Measurements from ENCODE around the gene RPS6KB2.
"Not testable (repeated sequence)": the region's sequence is repeated elsewhere in the genome, so short reads cannot be mapped to it uniquely, and the experiment has no call there.

RPS6KB2 gene

DNA sequence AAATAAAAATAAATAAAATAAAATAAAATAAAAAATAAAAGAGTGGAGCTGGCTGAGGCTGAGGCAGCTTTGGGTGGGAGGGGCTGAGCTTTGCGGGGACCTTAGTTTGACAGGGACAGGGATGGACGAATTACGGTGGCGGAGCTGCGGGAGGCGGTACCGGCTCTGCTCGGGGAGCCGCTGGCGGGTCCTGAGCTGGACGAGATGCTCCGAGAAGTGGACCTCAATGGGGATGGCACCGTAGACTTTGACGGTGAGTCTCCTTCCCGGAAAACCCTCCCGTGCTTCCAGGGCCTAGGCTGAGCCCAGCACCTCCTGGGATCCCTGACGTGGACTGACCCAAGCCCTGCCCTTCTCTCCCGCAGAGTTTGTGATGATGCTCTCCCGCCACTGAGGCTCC, 30.0 kb downstream of the RPS6KB2 start:
- Histone ChIP-seq H3K9ac (ENCODE audit: low read length) (no peak overlapping the region), H3K4me1 (ENCODE audit: insufficient read depth, low read length) (no peaks in the 10 kb centered on the region), H3K9me3 (ENCODE audit: low read length) (no peaks in the 10 kb centered on the region), H3K4me3 (ENCODE audit: low read depth in 1 of 2, low read length in 2 of 2) (no peak overlapping the region), H3K27me3 (ENCODE audit: control insufficient read depth in 1 of 2, insufficient read depth in 2 of 2, low read length in 2 of 2) (no peaks in the 10 kb centered on the region), H3K27ac (ENCODE audit: low read depth, low read length) (no peak overlapping the region), H3K36me3 (ENCODE audit: insufficient read depth, low read length) (no peaks in the 10 kb centered on the region)

DNA sequence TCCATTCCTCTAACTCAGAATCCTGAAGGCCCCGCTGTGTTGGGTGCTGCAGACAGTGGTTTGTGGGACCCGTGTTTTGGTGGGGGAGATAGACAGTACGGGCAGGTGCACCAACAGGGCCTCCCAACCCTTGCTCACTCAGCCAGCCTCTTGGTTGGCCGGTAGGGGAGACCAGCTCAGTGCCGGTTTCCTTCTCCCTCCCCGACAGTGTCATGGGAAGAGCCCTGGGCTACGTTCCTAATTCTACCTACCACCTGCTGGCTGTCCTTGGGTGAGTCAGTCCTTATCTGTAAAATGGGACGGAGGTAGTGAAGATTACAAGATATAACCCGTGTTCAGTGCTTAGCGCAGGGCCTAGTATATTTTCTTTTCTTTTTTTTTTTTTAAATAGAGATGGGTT, 34.9 kb downstream of the RPS6KB2 start:
- no peaks in the 10 kb centered on the region for H3K36me3 ChIP-seq (ENCODE audit: insufficient read depth, low read length)
- no peaks in the 10 kb centered on the region for H3K27me3 ChIP-seq (ENCODE audit: control insufficient read depth in 1 of 2, insufficient read depth in 2 of 2, low read length in 2 of 2)
- H3K4me1 ChIP-seq (ENCODE audit: insufficient read depth, low read length) = peaks cover 31% of the 10 kb centered on the region
- H3K4me3 ChIP-seq (ENCODE audit: low read depth in 1 of 2, low read length in 2 of 2) = no peak overlapping the region
- H3K9me3 ChIP-seq (ENCODE audit: low read length) = no peaks in the 10 kb centered on the region
- no peak overlapping the region for H3K9ac ChIP-seq (ENCODE audit: low read length)
- no peak overlapping the region for H3K27ac ChIP-seq (ENCODE audit: low read depth, low read length)

DNA sequence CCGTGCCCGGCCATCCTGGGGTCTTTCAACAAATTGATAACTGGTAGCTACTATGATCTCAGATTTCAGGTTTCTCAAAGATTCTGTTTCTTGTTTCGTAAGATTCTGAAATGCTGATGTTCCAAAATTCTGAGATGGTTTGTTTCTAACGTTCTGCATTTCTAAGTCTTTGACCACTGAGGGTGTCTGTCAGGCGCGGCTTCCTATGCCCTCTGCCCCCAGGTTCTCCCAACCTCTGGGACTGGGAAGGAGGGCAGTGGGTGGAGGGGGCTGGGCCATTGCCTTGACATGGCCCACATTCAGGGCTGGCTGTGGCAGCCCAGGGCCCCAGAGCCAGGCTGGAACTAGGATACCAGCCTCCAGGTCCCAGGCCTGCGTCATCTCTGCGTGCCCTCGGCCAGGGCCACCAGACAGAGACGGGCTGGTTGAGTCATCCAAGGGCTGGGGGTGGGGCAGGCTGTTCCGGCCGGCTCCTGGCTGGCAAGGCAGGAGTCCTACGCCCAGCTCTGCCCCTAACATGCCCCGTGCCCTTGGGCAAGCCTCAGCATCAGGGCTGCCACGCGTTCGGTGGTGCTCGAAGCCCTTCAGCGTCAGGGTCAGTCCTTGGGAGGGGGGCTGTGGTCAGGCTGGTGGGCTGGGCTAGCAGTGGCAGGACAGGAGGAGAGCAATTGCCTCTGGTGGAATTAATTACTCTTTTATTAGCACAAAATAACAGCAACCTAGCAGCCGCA, 35.6 kb downstream of the RPS6KB2 start:
- Histone ChIP-seq H3K36me3 (ENCODE audit: insufficient read depth, low read length) (no peaks in the 10 kb centered on the region), H3K9ac (ENCODE audit: low read length) (peak overlapping the region; percentile 76), H3K4me3 (ENCODE audit: low read depth in 1 of 2, low read length in 2 of 2) (peak overlapping the region; percentile 34 to 74), H3K27ac (ENCODE audit: low read depth, low read length) (peak overlapping the region; percentile 84), H3K4me1 (ENCODE audit: insufficient read depth, low read length) (peaks cover 33% of the 10 kb centered on the region), H3K9me3 (ENCODE audit: low read length) (no peaks in the 10 kb centered on the region), H3K27me3 (ENCODE audit: control insufficient read depth in 1 of 2, insufficient read depth in 2 of 2, low read length in 2 of 2) (no peaks in the 10 kb centered on the region)

DNA sequence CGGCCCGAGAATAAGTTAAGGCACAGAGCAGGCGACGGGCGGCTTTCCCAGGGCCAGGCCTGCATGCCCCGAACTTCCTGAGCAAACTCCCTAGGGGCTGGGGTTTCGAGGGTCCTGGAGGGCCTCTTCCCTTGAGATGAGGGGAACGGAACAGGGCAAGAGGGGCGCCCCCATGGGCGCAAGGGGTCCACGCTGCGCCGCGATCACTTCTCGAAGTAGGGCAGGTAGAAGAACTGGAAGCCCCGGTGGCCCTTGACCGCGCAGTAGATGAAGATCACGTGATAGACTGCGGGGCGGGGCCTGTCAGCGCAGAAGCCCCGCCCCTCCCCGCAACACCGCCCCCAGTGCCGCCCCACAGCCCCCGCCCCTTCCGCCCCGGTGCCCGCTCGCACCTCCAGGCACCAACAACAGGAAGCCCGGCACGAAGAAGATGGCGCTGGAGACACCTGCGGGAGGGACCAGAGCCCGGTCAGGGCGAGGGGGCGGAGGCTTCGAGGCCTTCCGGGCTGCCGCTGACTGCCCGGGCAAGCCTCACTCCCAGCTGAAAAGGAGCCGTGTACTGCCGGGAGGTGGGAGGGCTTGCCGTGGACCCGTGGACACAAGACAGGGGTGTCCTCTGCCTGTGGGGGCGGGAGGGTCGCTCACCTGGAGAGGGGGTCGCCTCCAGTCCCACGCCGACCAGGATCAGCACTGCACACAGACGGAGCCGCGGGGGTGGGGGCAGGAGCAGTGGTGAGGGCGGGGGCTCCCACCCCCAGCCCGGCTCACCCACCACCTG, 36.3 kb downstream of the RPS6KB2 start:
- Histone ChIP-seq H3K27ac (ENCODE audit: low read depth, low read length) (peak overlapping the region; percentile 84), H3K27me3 (ENCODE audit: control insufficient read depth in 1 of 2, insufficient read depth in 2 of 2, low read length in 2 of 2) (no peaks in the 10 kb centered on the region), H3K4me3 (ENCODE audit: low read depth in 1 of 2, low read length in 2 of 2) (peak overlapping the region; percentile 38 to 74), H3K9me3 (ENCODE audit: low read length) (no peaks in the 10 kb centered on the region), H3K36me3 (ENCODE audit: insufficient read depth, low read length) (no peaks in the 10 kb centered on the region), H3K4me1 (ENCODE audit: insufficient read depth, low read length) (peaks cover 33% of the 10 kb centered on the region), H3K9ac (ENCODE audit: low read length) (peak overlapping the region; percentile 80)

DNA sequence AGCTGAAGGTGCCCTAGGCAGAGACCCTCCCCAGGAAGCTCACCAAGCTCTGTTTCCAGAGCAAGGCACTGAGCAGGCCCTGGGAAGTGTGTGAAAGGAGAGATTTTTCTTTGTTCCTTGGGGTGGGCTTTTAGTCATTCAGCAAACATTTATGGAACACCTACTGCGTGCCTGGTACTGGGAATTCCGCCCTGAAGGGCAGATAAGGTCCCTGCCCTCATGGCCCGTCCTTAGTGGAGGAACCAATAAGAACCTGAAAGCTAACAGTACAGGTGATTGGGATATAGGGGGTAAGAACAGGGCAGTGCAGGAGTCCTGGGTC, 36.9 kb downstream of the RPS6KB2 start:
- Histone ChIP-seq H3K9ac (ENCODE audit: low read length) (peak overlapping the region; percentile 80), H3K9me3 (ENCODE audit: low read length) (no peaks in the 10 kb centered on the region), H3K4me1 (ENCODE audit: insufficient read depth, low read length) (peaks cover 33% of the 10 kb centered on the region)

DNA sequence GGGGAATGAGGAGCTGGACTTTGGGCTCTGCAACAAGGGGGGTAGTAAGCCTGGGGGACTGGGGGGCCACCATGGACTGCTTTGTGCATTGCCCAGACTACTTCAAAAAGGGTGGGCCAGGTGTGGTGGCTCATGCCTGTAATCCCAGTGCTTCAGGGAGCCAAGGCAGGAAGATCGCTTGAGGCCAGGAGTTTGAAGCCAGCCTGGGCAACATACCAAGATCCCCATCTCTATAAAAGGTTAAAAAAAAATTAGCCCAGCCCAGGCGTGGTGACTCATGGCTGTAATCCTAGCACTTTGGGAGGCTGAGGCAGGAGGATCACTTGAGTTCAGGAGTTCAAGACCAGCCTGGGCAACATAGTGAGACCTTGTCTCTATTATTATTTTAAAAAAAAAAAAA, 37.2 kb downstream of the RPS6KB2 start:
- not testable (repeated sequence) for H3K36me3 ChIP-seq (ENCODE audit: insufficient read depth, low read length); H3K9me3 ChIP-seq (ENCODE audit: low read length); H3K27me3 ChIP-seq (ENCODE audit: control insufficient read depth in 1 of 2, insufficient read depth in 2 of 2, low read length in 2 of 2); H3K9ac ChIP-seq (ENCODE audit: low read length)
- Histone ChIP-seq H3K4me1 (ENCODE audit: insufficient read depth, low read length) (peaks cover 33% of the 10 kb centered on the region), H3K27ac (ENCODE audit: low read depth, low read length) (peak overlapping the region; percentile 84), H3K4me3 (ENCODE audit: low read depth in 1 of 2, low read length in 2 of 2) (peak overlapping the region in 1 of 2 donors; percentile 74)

More for the DNA sequence above, 36.9 kb downstream of the RPS6KB2 start:
- no peaks in the 10 kb centered on the region for H3K27me3 ChIP-seq (ENCODE audit: control insufficient read depth in 1 of 2, insufficient read depth in 2 of 2, low read length in 2 of 2)
- no peaks in the 10 kb centered on the region for H3K36me3 ChIP-seq (ENCODE audit: insufficient read depth, low read length)
- H3K27ac ChIP-seq (ENCODE audit: low read depth, low read length) = peak overlapping the region; percentile 84
- peak overlapping the region; percentile 38 to 74 for H3K4me3 ChIP-seq (ENCODE audit: low read depth in 1 of 2, low read length in 2 of 2)

DNA sequence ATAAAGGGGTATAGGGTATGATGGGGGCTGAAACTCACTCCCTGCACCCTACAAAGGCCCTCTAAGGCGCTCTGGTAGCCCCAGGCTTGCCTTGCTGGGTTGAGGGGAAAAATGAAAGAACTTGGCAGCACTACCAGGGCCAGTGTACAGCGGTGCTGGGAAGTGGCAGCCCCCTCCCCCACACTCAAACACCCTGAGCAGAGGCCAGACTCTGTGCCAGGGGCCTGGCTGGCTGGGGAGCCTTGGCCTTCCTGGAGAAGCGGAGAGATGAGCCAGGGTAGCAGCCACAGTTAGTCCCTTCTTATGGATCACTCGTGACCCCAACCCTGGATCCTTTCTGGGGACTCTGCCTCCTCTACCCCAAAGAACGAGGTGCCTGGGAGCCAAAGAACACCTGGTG, 38.1 kb downstream of the RPS6KB2 start:
- Histone ChIP-seq H3K4me1 (ENCODE audit: insufficient read depth, low read length) (peaks cover 33% of the 10 kb centered on the region), H3K4me3 (ENCODE audit: low read depth in 1 of 2, low read length in 2 of 2) (no peak overlapping the region), H3K27ac (ENCODE audit: low read depth, low read length) (no peak overlapping the region), H3K36me3 (ENCODE audit: insufficient read depth, low read length) (no peaks in the 10 kb centered on the region), H3K9me3 (ENCODE audit: low read length) (no peaks in the 10 kb centered on the region), H3K9ac (ENCODE audit: low read length) (no peak overlapping the region), H3K27me3 (ENCODE audit: control insufficient read depth in 1 of 2, insufficient read depth in 2 of 2, low read length in 2 of 2) (no peaks in the 10 kb centered on the region)

DNA sequence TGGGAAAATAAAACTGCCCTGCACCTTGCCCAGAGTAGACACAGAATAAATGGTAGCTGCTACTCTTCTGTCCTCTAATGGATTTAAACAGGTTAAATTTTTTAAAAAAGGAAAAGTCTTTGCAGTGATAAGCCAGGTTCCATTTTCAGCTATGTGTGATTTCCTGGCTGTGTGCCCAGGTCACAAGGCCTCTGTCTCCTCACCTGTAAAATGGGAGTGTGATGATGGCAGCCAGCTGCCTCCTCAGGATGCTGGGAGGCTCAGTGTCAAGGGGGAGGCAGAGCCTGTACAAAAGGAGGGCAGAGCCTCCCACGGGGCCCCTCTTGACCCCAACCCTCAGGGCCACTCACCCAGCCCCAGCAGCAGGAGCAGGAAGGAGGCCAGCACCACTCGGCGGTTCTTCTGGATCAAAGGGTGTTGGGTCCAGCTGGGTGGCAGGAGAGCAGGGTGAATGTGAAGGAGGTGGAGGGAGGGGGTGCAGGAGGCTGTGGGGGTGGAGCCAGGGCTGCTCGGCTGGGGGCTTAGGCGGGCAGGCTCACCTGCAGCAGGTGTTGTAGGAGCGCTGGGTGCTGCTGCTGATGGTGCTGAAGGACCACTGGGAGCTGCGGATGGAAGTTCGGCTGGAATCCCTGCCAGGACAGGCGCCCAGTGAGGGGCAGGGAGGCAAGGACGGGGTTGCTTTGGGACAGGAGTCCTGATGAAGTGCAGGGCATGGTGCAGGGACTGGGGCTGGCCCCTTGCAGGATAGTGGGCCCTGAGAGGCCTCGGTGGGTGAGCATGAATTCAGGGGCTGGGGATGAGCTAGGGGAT, 38.9 kb downstream of the RPS6KB2 start:
- H3K9ac ChIP-seq (ENCODE audit: low read length) = no peak overlapping the region
- no peak overlapping the region for H3K27ac ChIP-seq (ENCODE audit: low read depth, low read length)
- H3K36me3 ChIP-seq (ENCODE audit: insufficient read depth, low read length) = no peaks in the 10 kb centered on the region
- H3K4me3 ChIP-seq (ENCODE audit: low read depth in 1 of 2, low read length in 2 of 2) = no peak overlapping the region
- H3K27me3 ChIP-seq (ENCODE audit: control insufficient read depth in 1 of 2, insufficient read depth in 2 of 2, low read length in 2 of 2) = no peaks in the 10 kb centered on the region
- H3K4me1 ChIP-seq (ENCODE audit: insufficient read depth, low read length) = peaks cover 33% of the 10 kb centered on the region
- H3K9me3 ChIP-seq (ENCODE audit: low read length) = no peaks in the 10 kb centered on the region

DNA sequence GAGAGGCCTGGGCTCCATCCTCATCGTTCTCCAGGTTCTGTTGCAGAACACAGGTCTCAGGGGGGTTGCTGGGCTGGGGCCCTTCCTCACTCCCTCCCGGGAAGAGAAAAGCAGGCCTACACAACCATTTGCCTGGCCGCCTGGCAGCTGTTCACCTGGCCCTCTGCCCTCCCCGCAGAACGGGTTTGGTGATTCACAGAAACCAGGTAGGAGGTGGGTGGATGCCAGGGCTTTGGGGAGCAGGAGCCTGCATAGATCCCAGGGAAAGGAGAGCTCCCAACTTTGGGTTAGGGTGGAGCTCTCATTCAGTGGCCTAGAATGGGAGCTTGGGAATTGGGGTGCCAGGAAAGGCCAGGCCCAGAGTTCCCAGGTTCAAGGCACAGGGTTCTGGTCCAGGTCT, 39.8 kb downstream of the RPS6KB2 start:
- peak overlapping the region; percentile 68 to 85 for H3K4me3 ChIP-seq (ENCODE audit: low read depth in 1 of 2, low read length in 2 of 2)
- H3K27ac ChIP-seq (ENCODE audit: low read depth, low read length) = peak overlapping the region; percentile 99
- peak overlapping the region; percentile 68 for H3K9ac ChIP-seq (ENCODE audit: low read length)
- H3K9me3 ChIP-seq (ENCODE audit: low read length) = no peaks in the 10 kb centered on the region
- no peaks in the 10 kb centered on the region for H3K27me3 ChIP-seq (ENCODE audit: control insufficient read depth in 1 of 2, insufficient read depth in 2 of 2, low read length in 2 of 2)
- H3K4me1 ChIP-seq (ENCODE audit: insufficient read depth, low read length) = peaks cover 33% of the 10 kb centered on the region
- H3K36me3 ChIP-seq (ENCODE audit: insufficient read depth, low read length) = no peaks in the 10 kb centered on the region

DNA sequence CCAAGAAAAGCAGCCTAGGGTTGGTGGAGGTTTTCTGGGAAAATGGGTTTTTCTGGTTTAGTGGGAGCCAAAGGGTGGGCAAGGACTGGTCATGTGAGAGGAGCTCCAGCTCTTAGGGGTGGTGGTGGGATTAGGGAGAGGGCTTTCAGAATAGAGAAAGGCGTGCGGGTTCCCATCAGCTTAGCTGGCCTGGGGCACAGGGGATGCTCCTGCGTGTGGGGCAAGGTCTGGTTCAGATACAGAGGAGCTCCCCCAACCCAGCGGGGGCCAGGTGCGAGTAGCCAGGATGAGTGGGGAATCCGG, 40.1 kb downstream of the RPS6KB2 start:
- Histone ChIP-seq H3K9me3 (ENCODE audit: low read length) (no peaks in the 10 kb centered on the region), H3K36me3 (ENCODE audit: insufficient read depth, low read length) (no peaks in the 10 kb centered on the region), H3K9ac (ENCODE audit: low read length) (peak overlapping the region; percentile 68), H3K27ac (ENCODE audit: low read depth, low read length) (peak overlapping the region; percentile 99), H3K27me3 (ENCODE audit: control insufficient read depth in 1 of 2, insufficient read depth in 2 of 2, low read length in 2 of 2) (no peaks in the 10 kb centered on the region), H3K4me1 (ENCODE audit: insufficient read depth, low read length) (peaks cover 33% of the 10 kb centered on the region), H3K4me3 (ENCODE audit: low read depth in 1 of 2, low read length in 2 of 2) (peak overlapping the region; percentile 68 to 85)

DNA sequence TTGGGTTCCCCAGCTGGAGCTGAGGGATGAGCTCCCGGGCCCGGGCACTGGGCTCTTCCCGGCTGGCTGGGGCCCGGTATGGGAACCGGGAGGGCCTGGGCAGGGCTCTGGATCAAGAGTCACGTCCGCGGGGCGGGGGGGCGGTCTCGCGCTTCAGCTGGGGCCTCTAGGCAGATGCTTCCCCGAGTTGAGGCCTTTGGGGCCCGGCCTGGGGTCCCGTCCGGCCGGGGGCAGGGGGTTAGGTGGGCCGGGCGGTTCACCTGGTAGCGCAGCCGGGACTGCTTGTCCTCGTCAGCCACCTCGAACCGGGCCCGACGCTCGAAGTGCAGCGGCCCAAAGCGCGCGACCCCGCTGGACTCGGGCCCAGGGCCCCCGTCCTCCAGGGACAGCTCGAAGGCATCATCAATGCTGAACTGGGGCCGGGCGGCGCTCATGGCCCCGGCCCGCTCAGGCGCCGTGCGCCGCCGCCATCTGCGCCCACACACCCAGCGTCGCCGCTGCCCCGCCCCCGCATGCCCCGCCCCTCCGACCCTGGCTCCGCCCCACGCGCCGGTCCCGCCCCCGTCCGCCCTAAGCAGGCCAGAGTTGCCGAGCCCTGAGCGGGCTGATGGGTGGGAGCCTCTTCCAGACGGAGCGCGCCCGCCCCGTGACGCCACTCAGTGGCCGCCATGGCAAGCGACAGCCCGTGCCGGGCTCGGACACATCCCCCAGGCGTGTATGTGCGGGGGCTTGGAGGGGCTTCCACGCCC, 40.6 kb downstream of the RPS6KB2 start, which contains the start of gene TMEM134:
Gene TMEM134, minus strand, starts transcription at position 493 of the 749 bp plus-strand sequence. Its CDS starts 59 bp downstream, at position 434.
- H3K4me1 ChIP-seq (ENCODE audit: insufficient read depth, low read length) = peaks cover 29% of the 10 kb centered on the region
- no peaks in the 10 kb centered on the region for H3K9me3 ChIP-seq (ENCODE audit: low read length)
- peak within 1 kb of the TSS; percentile 99 for H3K27ac ChIP-seq (ENCODE audit: low read depth, low read length)
- H3K27me3 ChIP-seq (ENCODE audit: control insufficient read depth in 1 of 2, insufficient read depth in 2 of 2, low read length in 2 of 2) = no peaks in the 10 kb centered on the region
- peak within 1 kb of the TSS; percentile 68 to 85 for H3K4me3 ChIP-seq (ENCODE audit: low read depth in 1 of 2, low read length in 2 of 2)
- peak within 1 kb of the TSS; percentile 68 for H3K9ac ChIP-seq (ENCODE audit: low read length)
- H3K36me3 ChIP-seq (ENCODE audit: insufficient read depth, low read length) = no peaks in the 10 kb centered on the region
